Activated T-cell treated with anti-CD3 and anti-CD28 coated beads for 48 hours (primary cell): ENCODE results near the gene FAM117A.

Experiments
- DNase-seq: peaks from one replicate; pipeline ENCODE4 v3.0.0-alpha.2; 2020; ENCODE audit warnings: low read depth

The FAM117A gene

GRCh38 chr17:49763735-49764558 lies at the start of gene FAM117A:
Gene FAM117A (minus strand): TSS chr17:49764131. CDS start chr17:49764087, 44 bp downstream.
- DNase-seq = peak; percentile 92

- DNase-seq = no peak
These were observed 45.1 kb upstream of the FAM117A start for GRCh38 chr17:49809056-49809455.

- no peak for DNase-seq
These were observed 34.8 kb upstream of the FAM117A start for GRCh38 chr17:49798738-49799137.

GRCh38 chr17:49798182-49798581 lies 34.3 kb upstream of the FAM117A start:
- no peak for DNase-seq

GRCh38 chr17:49795372-49795771 lies 31.4 kb upstream of the FAM117A start:
- DNase-seq = no peak

- no peak for DNase-seq
These were observed 29.4 kb upstream of the FAM117A start for GRCh38 chr17:49793309-49793708.

- no peak for DNase-seq
These were observed 25.3 kb upstream of the FAM117A start for GRCh38 chr17:49789243-49789578.

GRCh38 chr17:49788478-49789242 lies 24.7 kb upstream of the FAM117A start, which contains the start of gene KAT7:
Gene KAT7 (plus strand): TSS chr17:49788681. CDS start chr17:49788835, 154 bp downstream.
- DNase-seq = peak; percentile 99

- no peak for DNase-seq
These were observed 24.1 kb upstream of the FAM117A start for GRCh38 chr17:49787884-49788477.

GRCh38 chr17:49784636-49785035 lies 20.7 kb upstream of the FAM117A start:
- no peak for DNase-seq

- no peak for DNase-seq
These were observed 19.9 kb upstream of the FAM117A start for GRCh38 chr17:49783791-49784190.

- no peak for DNase-seq
These were observed 19.3 kb upstream of the FAM117A start for GRCh38 chr17:49783071-49783715.

- no peak for DNase-seq
These were observed 15.9 kb upstream of the FAM117A start for GRCh38 chr17:49779739-49780231.

- no peak for DNase-seq
These were observed 15.3 kb upstream of the FAM117A start for GRCh38 chr17:49779156-49779738.

- no peak for DNase-seq
These were observed 13.6 kb upstream of the FAM117A start for GRCh38 chr17:49777563-49777962.

GRCh38 chr17:49776551-49777300 lies 12.8 kb upstream of the FAM117A start:
- no peak for DNase-seq

GRCh38 chr17:49775546-49776260 lies 11.8 kb upstream of the FAM117A start:
- DNase-seq = no peak

- no peak for DNase-seq
These were observed 3.1 kb upstream of the FAM117A start for GRCh38 chr17:49766918-49767530.

- DNase-seq = no peak
These were observed 739 bp upstream of the FAM117A start for GRCh38 chr17:49764559-49765180.
